B cell (primary cell): ENCODE measurements around the gene PERCC1.

Experiments used
- CTCF ChIP-seq: fragments of 200-600 bp; IDR thresholded peaks from one replicate; pipeline ENCODE4 v1.8.0; 2022; ENCODE audit warnings: antibody characterized with exemption, mild to moderate bottlenecking
- EZH2 ChIP-seq: IDR thresholded peaks from 2 replicates; pipeline ENCODE4 v1.6.1; 2012; ENCODE audit warnings: borderline replicate concordance, low read depth, mild to moderate bottlenecking, moderate library complexity, low read length; ENCODE audit not compliant: insufficient read depth, poor library complexity, severe bottlenecking

GRCh38 chr16:1460602-1461138, 29.8 kb downstream of the PERCC1 start:
- no peak for TF ChIP-seq CTCF
- TF ChIP-seq EZH2, result no peak
